Neural progenitor cell (in vitro differentiated cells): ENCODE measurements around the gene HOXD13. TPM values are rescaled to one million over a fixed set of nuclear protein-coding genes. Genes with fewer than 3 reads are reported as not detected.
A peak's percentile ranks its signal among the peaks of the same experiment; 100 is the strongest.

ENCODE experiments used
- DNase-seq: peaks from one replicate; pipeline ENCODE4 v3.0.0-alpha.2; 2016; ENCODE audit warnings: low spot score
- H2AFZ ChIP-seq: fragments of 200-600 bp; sonication (generic); replicated peaks from 2 replicates; pipeline ENCODE4 v1.6.1; 2016; ENCODE audit warnings: antibody characterized with exemption
- H3F3A ChIP-seq: fragments of 200-600 bp; sonication (generic); 2 replicates; pipeline ENCODE4 v1.6.1; 2016; ENCODE audit warnings: antibody characterized with exemption, low read depth
- H3K27ac ChIP-seq: fragments of 200-600 bp; sonication (generic); 2 replicates; pipeline ENCODE4 v1.5.1; 2016; ENCODE audit warnings: mild to moderate bottlenecking
- H3K27me3 ChIP-seq: fragments of 200-600 bp; sonication (generic); 2 replicates; pipeline ENCODE4 v1.6.1; 2016; ENCODE audit warnings: mild to moderate bottlenecking, moderate library complexity
- H3K36me3 ChIP-seq: fragments of 200-600 bp; sonication (generic); 2 replicates; pipeline ENCODE4 v1.5.1; 2016
- H3K4me1 ChIP-seq: fragments of 200-600 bp; sonication (generic); 2 replicates; pipeline ENCODE4 v1.6.1; 2016; ENCODE audit warnings: mixed run types
- H3K4me2 ChIP-seq: fragments of 200-600 bp; sonication (generic); 2 replicates; pipeline ENCODE4 v1.6.1; 2016
- H3K4me3 ChIP-seq: fragments of 200-600 bp; sonication (generic); 2 replicates; pipeline ENCODE4 v1.5.1; 2016
- H3K79me2 ChIP-seq: fragments of 200-600 bp; sonication (generic); 2 replicates; pipeline ENCODE4 v1.6.1; 2016; ENCODE audit warnings: low read depth
- H3K9ac ChIP-seq: fragments of 200-600 bp; sonication (generic); 2 replicates; pipeline ENCODE4 v1.6.1; 2016
- H3K9me3 ChIP-seq: fragments of 200-600 bp; sonication (generic); 2 replicates; pipeline ENCODE4 v1.5.1; 2016; ENCODE audit warnings: low read depth
- H4K20me1 ChIP-seq: fragments of 200-600 bp; sonication (generic); 2 replicates; pipeline ENCODE4 v1.6.1; 2016; ENCODE audit warnings: low read depth
- H3K27ac Mint-ChIP-seq: 3 replicates; pipeline ENCODE4 v1.8.0; 2021; ENCODE audit warnings: mixed read lengths
- H3K27me3 Mint-ChIP-seq: 2 replicates; pipeline ENCODE4 v1.8.0; 2022; ENCODE audit warnings: low read depth, mild to moderate bottlenecking, inconsistent platforms, moderate library complexity, mixed read lengths; ENCODE audit not compliant: insufficient read depth
- H3K36me3 Mint-ChIP-seq: 3 replicates; pipeline ENCODE4 v1.8.0; 2021; ENCODE audit warnings: mixed read lengths
- H3K4me1 Mint-ChIP-seq: 3 replicates; pipeline ENCODE4 v1.8.0; 2021; ENCODE audit warnings: mixed read lengths
- H3K4me3 Mint-ChIP-seq: 3 replicates; pipeline ENCODE4 v1.8.0; 2021; ENCODE audit warnings: mild to moderate bottlenecking, moderate library complexity, mixed read lengths
- H3K9me3 Mint-ChIP-seq: 3 replicates; pipeline ENCODE4 v1.8.0; 2020; ENCODE audit warnings: mixed read lengths
- EZH2 ChIP-seq: fragments of 200-600 bp; sonication (generic); IDR thresholded peaks from 2 replicates; pipeline ENCODE4 v1.6.1; 2017; ENCODE audit warnings: antibody characterized with exemption, mild to moderate bottlenecking, moderate library complexity
- EZH2phosphoT487 ChIP-seq: fragments of 200-600 bp; sonication (generic); IDR thresholded peaks from 2 replicates; pipeline ENCODE4 v1.6.1; 2017; ENCODE audit warnings: antibody characterized with exemption
- total RNA-seq: library from RNA; depleted of rRNA; stranded (reverse); fragments of >200 nt; gene quantifications from 2 replicates; pipeline ENCODE4 v1.2.3, GENCODE V29; 2015; ENCODE audit warnings: low replicate concordance
- TF ChIP-seq, protein P1 (sequence below): fragments of 200-600 bp; sonication (generic); IDR thresholded peaks from 2 replicates; pipeline ENCODE4 v1.5.1; 2017; ENCODE audit warnings: antibody characterized with exemption, mild to moderate bottlenecking

The HOXD13 gene
- total RNA-seq, 1 donor from 2014 or later = not detected

DNA sequence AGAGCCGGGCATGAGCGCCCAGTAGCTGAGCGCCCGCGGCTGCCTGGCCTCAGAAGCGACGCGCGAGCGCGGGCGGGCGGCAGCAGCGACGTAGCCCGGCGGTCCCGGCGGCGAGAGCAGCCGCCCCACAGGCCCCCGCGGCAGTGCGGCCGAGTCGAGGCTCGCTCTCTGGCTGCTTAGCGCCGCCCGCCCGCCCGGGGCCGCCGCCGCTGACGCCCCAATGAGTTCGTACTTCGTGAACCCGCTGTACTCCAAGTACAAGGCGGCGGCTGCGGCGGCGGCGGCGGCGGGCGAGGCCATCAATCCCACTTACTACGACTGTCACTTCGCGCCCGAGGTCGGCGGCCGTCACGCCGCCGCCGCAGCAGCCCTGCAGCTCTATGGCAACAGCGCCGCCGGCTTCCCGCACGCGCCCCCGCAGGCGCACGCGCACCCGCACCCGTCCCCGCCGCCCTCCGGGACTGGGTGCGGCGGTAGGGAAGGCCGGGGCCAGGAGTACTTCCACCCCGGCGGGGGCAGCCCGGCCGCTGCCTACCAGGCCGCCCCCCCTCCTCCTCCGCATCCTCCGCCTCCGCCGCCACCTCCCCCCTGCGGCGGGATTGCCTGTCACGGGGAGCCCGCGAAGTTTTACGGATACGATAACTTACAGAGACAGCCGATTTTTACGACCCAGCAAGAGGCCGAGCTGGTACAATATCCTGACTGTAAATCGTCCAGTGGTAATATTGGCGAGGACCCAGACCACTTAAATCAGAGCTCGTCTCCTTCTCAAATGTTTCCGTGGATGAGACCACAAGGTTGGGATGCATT lies 37.8 kb downstream of the HOXD13 start:
- no peak overlapping the region for H2AFZ ChIP-seq
- Mint-ChIP-seq H3K4me1 (peaks cover 12% of the 10 kb centered on the region), H3K27ac (no peak overlapping the region), H3K27me3 (peaks cover 90% of the 10 kb centered on the region), H3K9me3 (peaks cover 9% of the 10 kb centered on the region), H3K4me3 (peak overlapping the region; percentile 79), H3K36me3 (no peaks in the 10 kb centered on the region)
- H3F3A ChIP-seq = peaks cover 3% of the 10 kb centered on the region
- TF ChIP-seq EZH2phosphoT487 (peak; percentile 69), EZH2 (peak; percentile 79)
- TF ChIP-seq, protein P1, sequence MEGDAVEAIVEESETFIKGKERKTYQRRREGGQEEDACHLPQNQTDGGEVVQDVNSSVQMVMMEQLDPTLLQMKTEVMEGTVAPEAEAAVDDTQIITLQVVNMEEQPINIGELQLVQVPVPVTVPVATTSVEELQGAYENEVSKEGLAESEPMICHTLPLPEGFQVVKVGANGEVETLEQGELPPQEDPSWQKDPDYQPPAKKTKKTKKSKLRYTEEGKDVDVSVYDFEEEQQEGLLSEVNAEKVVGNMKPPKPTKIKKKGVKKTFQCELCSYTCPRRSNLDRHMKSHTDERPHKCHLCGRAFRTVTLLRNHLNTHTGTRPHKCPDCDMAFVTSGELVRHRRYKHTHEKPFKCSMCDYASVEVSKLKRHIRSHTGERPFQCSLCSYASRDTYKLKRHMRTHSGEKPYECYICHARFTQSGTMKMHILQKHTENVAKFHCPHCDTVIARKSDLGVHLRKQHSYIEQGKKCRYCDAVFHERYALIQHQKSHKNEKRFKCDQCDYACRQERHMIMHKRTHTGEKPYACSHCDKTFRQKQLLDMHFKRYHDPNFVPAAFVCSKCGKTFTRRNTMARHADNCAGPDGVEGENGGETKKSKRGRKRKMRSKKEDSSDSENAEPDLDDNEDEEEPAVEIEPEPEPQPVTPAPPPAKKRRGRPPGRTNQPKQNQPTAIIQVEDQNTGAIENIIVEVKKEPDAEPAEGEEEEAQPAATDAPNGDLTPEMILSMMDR = no peak
- no peak overlapping the region for H3K9ac ChIP-seq
- DNase-seq = peak; percentile 76
- H3K4me1 ChIP-seq = peaks cover 3% of the 10 kb centered on the region
- no peaks in the 10 kb centered on the region for H3K79me2 ChIP-seq
- no peak overlapping the region for H3K27ac ChIP-seq
- peak overlapping the region; percentile 69 for H3K4me2 ChIP-seq
- H4K20me1 ChIP-seq = peaks cover 90% of the 10 kb centered on the region
- no peaks in the 10 kb centered on the region for H3K36me3 ChIP-seq
- H3K4me3 ChIP-seq = peak overlapping the region; percentile 39
- peaks cover 100% of the 10 kb centered on the region for H3K27me3 ChIP-seq
- H3K9me3 ChIP-seq = no peaks in the 10 kb centered on the region

DNA sequence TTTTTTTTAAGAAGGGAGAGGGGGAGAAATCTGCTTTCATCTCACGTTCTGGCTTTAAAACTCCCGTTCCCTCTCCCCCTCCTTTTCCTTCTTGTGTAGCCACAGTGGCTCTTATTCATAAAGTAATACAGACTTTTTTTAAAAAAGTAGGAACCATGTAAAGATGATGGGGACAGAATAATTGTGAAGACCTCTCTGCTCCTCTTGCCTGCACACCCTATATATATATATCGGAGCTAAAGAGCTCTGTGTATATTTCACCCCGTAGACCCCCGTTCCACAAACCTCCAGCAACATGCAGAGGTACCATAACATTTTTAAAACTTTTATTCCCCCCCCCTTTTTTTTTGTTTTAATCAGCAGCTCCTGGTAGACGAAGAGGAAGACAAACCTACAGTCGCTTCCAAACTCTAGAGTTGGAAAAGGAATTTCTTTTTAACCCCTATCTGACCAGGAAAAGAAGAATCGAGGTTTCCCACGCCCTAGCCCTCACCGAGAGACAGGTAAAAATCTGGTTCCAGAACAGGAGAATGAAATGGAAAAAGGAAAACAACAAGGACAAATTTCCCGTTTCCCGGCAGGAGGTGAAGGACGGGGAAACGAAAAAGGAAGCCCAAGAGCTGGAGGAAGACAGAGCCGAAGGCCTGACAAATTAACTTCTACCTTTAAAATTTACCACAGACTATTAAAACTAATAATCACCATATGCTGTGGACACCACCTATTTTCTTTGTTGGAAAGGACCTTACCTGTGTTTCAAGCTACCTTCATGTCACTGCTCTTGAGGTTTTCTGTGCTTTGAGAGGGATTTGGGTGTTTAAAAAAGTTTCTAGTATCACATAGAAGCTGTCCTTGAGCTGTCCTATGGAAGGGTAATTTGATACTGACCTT lies 38.7 kb downstream of the HOXD13 start:
- H3K9me3 ChIP-seq = no peaks in the 10 kb centered on the region
- H3K4me3 ChIP-seq = no peak overlapping the region
- H3K4me2 ChIP-seq = no peak overlapping the region
- no peaks in the 10 kb centered on the region for H3K79me2 ChIP-seq
- no peak overlapping the region for H3K27ac Mint-ChIP-seq
- peaks cover 3% of the 10 kb centered on the region for H3F3A ChIP-seq
- peaks cover 91% of the 10 kb centered on the region for H4K20me1 ChIP-seq
- H3K9ac ChIP-seq = no peak overlapping the region
- peaks cover 3% of the 10 kb centered on the region for H3K4me1 ChIP-seq
- H3K9me3 Mint-ChIP-seq = peaks cover 9% of the 10 kb centered on the region
- peak overlapping the region; percentile 79 for H3K4me3 Mint-ChIP-seq
- peaks cover 100% of the 10 kb centered on the region for H3K27me3 ChIP-seq
- TF ChIP-seq EZH2 (peak; percentile 81), EZH2phosphoT487 (peak; percentile 4)
- TF ChIP-seq, protein P1 = no peak
- no peak overlapping the region for H3K27ac ChIP-seq
- no peak overlapping the region for H2AFZ ChIP-seq
- peaks cover 12% of the 10 kb centered on the region for H3K4me1 Mint-ChIP-seq
- DNase-seq = no peak
- no peaks in the 10 kb centered on the region for H3K36me3 Mint-ChIP-seq
- peaks cover 90% of the 10 kb centered on the region for H3K27me3 Mint-ChIP-seq
- no peaks in the 10 kb centered on the region for H3K36me3 ChIP-seq

- H3K4me3 Mint-ChIP-seq = no peak overlapping the region
- Histone ChIP-seq H3K79me2 (no peaks in the 10 kb centered on the region), H3F3A (peaks cover 3% of the 10 kb centered on the region), H3K9ac (no peak overlapping the region), H2AFZ (no peak overlapping the region), H3K4me1 (peaks cover 3% of the 10 kb centered on the region), H3K27me3 (peaks cover 100% of the 10 kb centered on the region), H3K9me3 (no peaks in the 10 kb centered on the region), H4K20me1 (peaks cover 89% of the 10 kb centered on the region), H3K4me2 (no peak overlapping the region), H3K27ac (no peak overlapping the region), H3K4me3 (no peak overlapping the region), H3K36me3 (no peaks in the 10 kb centered on the region)
- DNase-seq = no peak
- H3K9me3 Mint-ChIP-seq = peaks cover 9% of the 10 kb centered on the region
- TF ChIP-seq EZH2 (no peak), EZH2phosphoT487 (no peak)
- TF ChIP-seq, protein P1 = no peak
- peaks cover 12% of the 10 kb centered on the region for H3K4me1 Mint-ChIP-seq
- H3K27me3 Mint-ChIP-seq = peaks cover 88% of the 10 kb centered on the region
- H3K36me3 Mint-ChIP-seq = no peaks in the 10 kb centered on the region
- no peak overlapping the region for H3K27ac Mint-ChIP-seq
These were observed 39.3 kb downstream of the HOXD13 start for GRCh38 chr2:176131848-176132158.
